Subcutaneous adipose tissue (tissue), 4 donors: Measurements from ENCODE around the gene UBA5. TPM values are rescaled to one million over a fixed set of nuclear protein-coding genes. Genes with fewer than 3 reads are reported as not detected.

Experiments used
- CTCF ChIP-seq: fragments of 450-650 bp; IDR thresholded peaks from one replicate; pipeline ENCODE4 v1.5.1; 2016; ENCODE audit warnings: low read depth, mild to moderate bottlenecking, control low read depth, antibody characterized with exemption, moderate library complexity
- total RNA-seq, 4 donors: library from RNA; depleted of rRNA; stranded (reverse); fragments of >200 nt; gene quantifications; one replicate each; pipeline ENCODE4 v1.1.0, GENCODE V29; 2016

Gene UBA5
- total RNA-seq, 4 donors from 2014 or later: 26.7 to 31.9 (median 29.2) TPM

GRCh38 chr3:132716372-132716771, 56.2 kb downstream of the UBA5 start:
- no peak for TF ChIP-seq CTCF

- TF ChIP-seq CTCF: no peak
Measured at GRCh38 chr3:132720228-132720627, 60.1 kb downstream of the UBA5 start.

- TF ChIP-seq CTCF: no peak
Measured at GRCh38 chr3:132721479-132722164, 61.5 kb downstream of the UBA5 start.

- TF ChIP-seq CTCF: no peak
Measured at GRCh38 chr3:132722165-132723023, 62.3 kb downstream of the UBA5 start, which contains the start of gene NPHP3. Gene NPHP3, minus strand, starts transcription at chr3:132722409. Its CDS starts 54 bp downstream, at chr3:132722355.

DNA sequence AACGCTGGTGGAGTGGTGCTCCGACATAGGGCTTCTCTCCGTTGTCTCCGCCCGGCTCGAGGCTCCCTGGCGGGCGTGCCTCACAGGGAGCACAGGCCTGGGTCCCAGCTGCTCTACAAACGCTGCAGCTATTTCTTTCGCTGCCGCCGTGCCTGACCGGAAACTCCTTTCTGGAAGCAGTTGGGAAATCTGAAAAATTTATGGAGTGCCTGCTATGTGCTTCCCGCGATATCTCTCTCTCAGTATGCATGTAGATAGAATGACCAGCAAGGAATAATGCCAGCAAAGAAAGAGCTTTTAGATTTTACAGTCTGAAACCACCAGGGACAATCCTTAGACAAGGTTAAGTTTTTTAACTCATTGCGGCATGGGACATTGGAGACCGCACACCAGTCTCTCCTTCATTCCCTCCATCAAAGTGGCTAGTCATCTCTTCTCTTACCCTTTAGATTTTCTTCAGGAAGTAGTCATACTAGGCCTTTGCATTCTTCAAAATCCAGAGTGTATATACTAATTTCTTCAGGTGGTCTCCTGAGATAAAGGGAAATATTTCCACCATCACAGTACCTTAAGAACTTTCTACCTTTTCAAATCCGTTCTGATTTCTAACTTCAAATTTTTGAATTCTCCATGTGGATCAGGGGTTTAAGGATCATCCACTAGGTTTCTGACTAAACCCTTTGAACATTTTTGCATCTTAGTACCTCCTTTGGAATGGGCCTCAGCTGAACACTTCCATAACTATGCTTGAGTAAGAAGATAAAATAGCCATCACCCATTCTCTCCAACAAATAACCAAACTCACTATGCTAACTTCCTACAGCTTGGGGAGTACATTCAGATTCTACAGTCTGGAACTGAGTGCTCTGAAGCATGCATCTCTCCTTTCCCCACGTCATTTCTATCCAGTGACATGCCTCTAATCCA, 63.2 kb downstream of the UBA5 start:
- no peak for TF ChIP-seq CTCF

GRCh38 chr3:132726341-132726823, 66.3 kb downstream of the UBA5 start:
- no peak for TF ChIP-seq CTCF

Other genes with a start within 250 kb of the UBA5 start
- 10 to 100 TPM; 55.6 to 79.7 (median 66.3) TPM for gene DNAJC13, start 242.8 kb upstream of the UBA5 start, total RNA-seq
- gene ACKR4, start 63.1 kb upstream of the UBA5 start, total RNA-seq: 10 to 100 TPM in 1 of 4 donors, 1 to 10 TPM in 2, under 1 TPM in 1; 0.66 to 18.3 (median 3.3) TPM
- 10 to 100 TPM; 39.0 to 69.8 (median 51.5) TPM for gene ACAD11, start 520 bp upstream of the UBA5 start, total RNA-seq
- 10 to 100 TPM; 45.9 to 73.7 (median 62.3) TPM for gene NPHP3, start 62.1 kb downstream of the UBA5 start, total RNA-seq